SK-N-DZ (cell line): ENCODE results near the gene ZNF417.
A peak's percentile ranks its signal among the peaks of the same experiment; 100 is the strongest.
"Not testable (repeated sequence)": the region's sequence is repeated elsewhere in the genome, so short reads cannot be mapped to it uniquely, and the experiment has no call there.

Experiments
- DNase-seq: peaks from one replicate; pipeline ENCODE4 v3.0.0-alpha.2; 2015; ENCODE audit warnings: low spot score

Gene ZNF417

GRCh38 chr19:57888107-57888559 is 28.3 kb downstream of the ZNF417 start:
- DNase-seq, result peak; percentile 2

- no peak for DNase-seq
Measured at GRCh38 chr19:57887195-57887941, 29.0 kb downstream of the ZNF417 start.

GRCh38 chr19:57886046-57886445 is 30.3 kb downstream of the ZNF417 start:
- DNase-seq, result no peak

- not testable (repeated sequence) for DNase-seq
Measured at GRCh38 chr19:57873883-57874799, 42.3 kb downstream of the ZNF417 start.

GRCh38 chr19:57872450-57872849 is 43.9 kb downstream of the ZNF417 start:
- DNase-seq, result no peak

- no peak for DNase-seq
Measured at GRCh38 chr19:57870225-57870624, 46.2 kb downstream of the ZNF417 start.

GRCh38 chr19:57869655-57870054 is 46.7 kb downstream of the ZNF417 start:
- DNase-seq, result not testable (repeated sequence)

- DNase-seq, result no peak
Measured at GRCh38 chr19:57867868-57868492, 48.4 kb downstream of the ZNF417 start.
